PC-3 (cell line): ENCODE measurements around the gene CENPF. TPM values are rescaled to one million over a fixed set of nuclear protein-coding genes. Genes with fewer than 3 reads are reported as not detected.

Experiments
- ATAC-seq: fragments of 200-7000 bp; cut with Tn5 transposase; 2 replicates; pipeline ENCODE4 v1.9.1; 2020; ENCODE audit warnings: mild to moderate bottlenecking, moderate library complexity
- BruUV-seq: library from RNA; stranded (reverse); fragments of 400-500 nt; replicated peaks from 2 replicates; lab custom pipeline; 2021; lab: Mats Ljungman, UMichigan
- CTCF ChIA-PET: fragments of 300-600 bp; sonication (Branson Sonifier 250); formaldehyde crosslinking; loops from one replicate; lab custom pipeline; 2022; ENCODE audit warnings: antibody characterized with exemption; lab: Charles Lee
- POLR2A ChIA-PET: fragments of 300-600 bp; sonication (Branson Sonifier 250); formaldehyde crosslinking; loops from one replicate; lab custom pipeline; 2022; ENCODE audit warnings: antibody characterized with exemption; ENCODE audit not compliant: unreplicated experiment; lab: Charles Lee
- DNase-seq: peaks from one replicate; pipeline ENCODE4 v3.0.0-alpha.2; 2015
- H2AFZ ChIP-seq: fragments of 300-600 bp; sonication (generic); 2 replicates; pipeline ENCODE4 v1.6.0; 2016; ENCODE audit warnings: antibody characterized with exemption, low read length
- H3F3A ChIP-seq: fragments of 300-600 bp; sonication (generic); one replicate; pipeline ENCODE4 v1.6.0; 2017; ENCODE audit warnings: antibody characterized with exemption, low read length, control low read depth, mild to moderate bottlenecking; ENCODE audit not compliant: unreplicated experiment
- H3K27ac ChIP-seq: fragments of 300-600 bp; sonication (generic); 2 replicates; pipeline ENCODE4 v1.5.1; 2016; ENCODE audit warnings: mild to moderate bottlenecking, low read length
- H3K27me3 ChIP-seq: fragments of 300-600 bp; sonication (generic); 2 replicates; pipeline ENCODE4 v1.6.1; 2016; ENCODE audit warnings: low read length, mixed read lengths
- H3K36me3 ChIP-seq: fragments of 300-600 bp; sonication (generic); 2 replicates; pipeline ENCODE4 v1.6.1; 2016; ENCODE audit warnings: low read depth, mixed run types, low read length, mixed read lengths
- H3K4me1 ChIP-seq: fragments of 300-600 bp; sonication (generic); 2 replicates; pipeline ENCODE4 v1.5.1; 2016; ENCODE audit warnings: low read length; ENCODE audit not compliant: insufficient read depth
- H3K4me2 ChIP-seq: fragments of 300-600 bp; sonication (generic); 2 replicates; pipeline ENCODE4 v1.6.0; 2016; ENCODE audit warnings: low read length
- H3K4me3 ChIP-seq: fragments of 300-600 bp; sonication (generic); 2 replicates; pipeline ENCODE4 v1.5.1; 2016; ENCODE audit warnings: mild to moderate bottlenecking, low read length, mixed read lengths
- H3K79me2 ChIP-seq: fragments of 300-600 bp; sonication (generic); 2 replicates; pipeline ENCODE4 v1.6.1; 2017; ENCODE audit warnings: low read length, mixed read lengths
- H3K9ac ChIP-seq: fragments of 300-600 bp; sonication (generic); 2 replicates; pipeline ENCODE4 v1.6.0; 2016; ENCODE audit warnings: mild to moderate bottlenecking, low read length
- H3K9me2 ChIP-seq: fragments of 300-600 bp; sonication (generic); replicated peaks from 2 replicates; pipeline ENCODE4 v1.6.1; 2016; ENCODE audit warnings: mixed run types, low read length, mixed read lengths
- H3K9me3 ChIP-seq: fragments of 300-600 bp; sonication (generic); 2 replicates; pipeline ENCODE4 v1.6.1; 2016; ENCODE audit warnings: low read length, mixed read lengths
- H4K20me1 ChIP-seq: fragments of 300-600 bp; sonication (generic); 2 replicates; pipeline ENCODE4 v1.6.1; 2016; ENCODE audit warnings: low read length, mixed read lengths
- CTCF ChIP-seq: fragments of 300-600 bp; sonication (generic); conservative IDR thresholded peaks from 2 replicates; pipeline ENCODE4 v1.5.1; 2017; ENCODE audit warnings: antibody characterized with exemption, low read depth, mild to moderate bottlenecking, low read length
- EZH2 ChIP-seq: fragments of 300-600 bp; sonication (generic); IDR thresholded peaks from one replicate; pipeline ENCODE4 v1.6.1; 2017; ENCODE audit warnings: antibody characterized with exemption, mild to moderate bottlenecking, low read length; ENCODE audit not compliant: unreplicated experiment
- EZH2phosphoT487 ChIP-seq: fragments of 300-600 bp; sonication (generic); IDR thresholded peaks from 2 replicates; pipeline ENCODE4 v1.6.1; 2018; ENCODE audit warnings: mild to moderate bottlenecking, antibody characterized with exemption, low read length, borderline replicate concordance
- intact Hi-C: fragments of 100-400 bp; cut with micrococcal nuclease; formaldehyde crosslinking; loops from 2 replicates; pipeline ENCODE4 v1.9.0; 2023
- total RNA-seq: library from RNA; depleted of rRNA; stranded (reverse); fragments of >200 nt; gene quantifications from 2 replicates; pipeline ENCODE4 v1.2.3, GENCODE V29; 2014

CENPF gene
- total RNA-seq, 1 experiment from 2014 or later, result 92.6 TPM

- peak overlapping the region; percentile 2; the same call in 1 of the 2 replicates for H3K27ac ChIP-seq
- H3K9me3 ChIP-seq, result no peaks in the 10 kb centered on the region
- H3F3A ChIP-seq, result no peaks in the 10 kb centered on the region
- DNase-seq, result peak; percentile 60
- H2AFZ ChIP-seq, result no peak overlapping the region
- ChIA-PET CTCF (interaction anchor here (0.5 to 3.6 kb wide), 11 partner anchors 9 to 1024 kb away, joined by 3 to 36 read pairs (median 4); partner anchors contain the start of gene PTPN14), POLR2A (interaction anchor here (0.5 to 1.2 kb wide), 2 partner anchors 32 to 120 kb away, joined by 9 to 10 read pairs; partner anchors contain the start of gene PTPN14)
- TF ChIP-seq EZH2phosphoT487 (no peak), CTCF (no peak), EZH2 (no peak)
- no peak overlapping the region for H3K9ac ChIP-seq
- peak overlapping the region; percentile 68 for H3K4me2 ChIP-seq
- intact Hi-C loops, result loop anchor here (2.0 kb wide), 2 partner anchors 15 to 67 kb away; no protein-coding TSS in a partner anchor
- ATAC-seq, result peak; percentile 18
- H4K20me1 ChIP-seq, result no peaks in the 10 kb centered on the region
- BruUV-seq, result no TSS peak
- no peaks in the 10 kb centered on the region for H3K27me3 ChIP-seq
- no peaks in the 10 kb centered on the region for H3K9me2 ChIP-seq
- H3K79me2 ChIP-seq, result no peaks in the 10 kb centered on the region
- H3K4me3 ChIP-seq, result no peak overlapping the region
- peaks cover 43% of the 10 kb centered on the region for H3K4me1 ChIP-seq
- H3K36me3 ChIP-seq, result no peaks in the 10 kb centered on the region
These were observed 19.0 kb upstream of the CENPF start for GRCh38 chr1:214583824-214584554.

- ChIA-PET CTCF (interaction anchor here (0.5 to 3.6 kb wide), 10 partner anchors 35 to 1022 kb away, joined by 3 to 36 read pairs (median 4); no protein-coding TSS in a partner anchor), POLR2A (interaction anchor here (0.5 to 1.2 kb wide), 2 partner anchors 33 to 121 kb away, joined by 9 to 10 read pairs; partner anchors contain the start of gene PTPN14)
- BruUV-seq, result no TSS peak
- no peaks in the 10 kb centered on the region for H3K36me3 ChIP-seq
- peak overlapping the region; percentile 2; the same call in 1 of the 2 replicates for H3K27ac ChIP-seq
- TF ChIP-seq CTCF, result peak; percentile 97
- TF ChIP-seq EZH2, result no peak
- no peaks in the 10 kb centered on the region for H3F3A ChIP-seq
- no peak overlapping the region for H3K4me3 ChIP-seq
- DNase-seq (peak; percentile 86), ATAC-seq (peak; percentile 34)
- no peaks in the 10 kb centered on the region for H3K9me3 ChIP-seq
- H3K4me2 ChIP-seq, result 0 out of 2 replicates have a peak overlapping the region, but pooled peaks have one; percentile 68
- no peaks in the 10 kb centered on the region for H4K20me1 ChIP-seq
- no peaks in the 10 kb centered on the region for H3K79me2 ChIP-seq
- H3K9me2 ChIP-seq, result no peaks in the 10 kb centered on the region
- H2AFZ ChIP-seq, result no peak overlapping the region
- H3K9ac ChIP-seq, result no peak overlapping the region
- intact Hi-C loops, result loop anchor here (1.0 to 5.0 kb wide), 8 partner anchors 35 to 323 kb away; no protein-coding TSS in a partner anchor
- no peaks in the 10 kb centered on the region for H3K27me3 ChIP-seq
- H3K4me1 ChIP-seq, result peaks cover 43% of the 10 kb centered on the region
These were observed 17.9 kb upstream of the CENPF start for GRCh38 chr1:214584805-214585766.
